ENCODE results near the gene RPLP1. TPM values are rescaled to one million over a fixed set of nuclear protein-coding genes. Genes with fewer than 3 reads are reported as not detected.

Gene RPLP1
- total RNA-seq, 2 experiments from 2014 or later, result 1,548 to 1,738 TPM

DNA sequence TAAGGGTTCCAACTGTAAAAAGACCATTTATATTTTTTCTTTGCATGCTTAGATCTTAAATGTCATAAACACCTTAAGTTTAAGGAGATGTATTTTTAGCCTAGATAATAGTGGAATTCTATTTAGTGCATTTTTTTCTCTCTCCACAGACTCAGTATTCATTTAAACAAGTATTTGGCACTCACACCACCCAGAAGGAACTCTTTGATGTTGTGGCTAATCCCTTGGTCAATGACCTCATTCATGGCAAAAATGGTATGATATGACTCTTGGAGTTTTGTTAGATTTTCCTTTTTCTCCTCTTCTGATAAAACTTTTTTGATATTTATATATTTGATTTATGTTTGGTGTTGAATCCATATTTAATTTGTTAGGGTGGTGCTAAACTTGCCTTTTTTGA, 31.1 kb upstream of the RPLP1 start:
- ChIA-PET CTCF (no interaction called here), POLR2A (no interaction called here)
- no peak for DNase-seq
- peaks cover 19% of the 10 kb centered on the region for H3K4me1 Mint-ChIP-seq
- no peak overlapping the region for H3K4me3 Mint-ChIP-seq
- H3K27me3 Mint-ChIP-seq, result no peaks in the 10 kb centered on the region
- no peaks in the 10 kb centered on the region for H3K9me3 Mint-ChIP-seq
- H3K36me3 Mint-ChIP-seq (ENCODE audit: low read depth), result peaks cover 70% of the 10 kb centered on the region
- no peak overlapping the region for H3K27ac Mint-ChIP-seq

- ChIA-PET CTCF (no interaction called here), POLR2A (no interaction called here)
- no peaks in the 10 kb centered on the region for H3K9me3 Mint-ChIP-seq
- H3K27me3 Mint-ChIP-seq, result no peaks in the 10 kb centered on the region
- no peak for DNase-seq
- no peak overlapping the region for H3K27ac Mint-ChIP-seq
- no peak overlapping the region for H3K4me3 Mint-ChIP-seq
- peaks cover 71% of the 10 kb centered on the region for H3K36me3 Mint-ChIP-seq (ENCODE audit: low read depth)
- H3K4me1 Mint-ChIP-seq, result peaks cover 15% of the 10 kb centered on the region
Measured at GRCh38 chr15:69422336-69422895, 30.2 kb upstream of the RPLP1 start.

- Mint-ChIP-seq H3K27ac (no peak overlapping the region), H3K4me1 (peaks cover 5% of the 10 kb centered on the region), H3K27me3 (no peaks in the 10 kb centered on the region), H3K9me3 (no peaks in the 10 kb centered on the region), H3K4me3 (no peak overlapping the region), H3K36me3 (ENCODE audit: low read depth) (peaks cover 67% of the 10 kb centered on the region)
- ChIA-PET POLR2A (interaction anchor here (0.6 kb wide), 1 partner anchor 12 kb away, joined by 5 read pairs; no protein-coding TSS in a partner anchor), CTCF (no interaction called here)
- DNase-seq, result no peak
Measured at GRCh38 chr15:69424001-69424400, 28.6 kb upstream of the RPLP1 start.

DNA sequence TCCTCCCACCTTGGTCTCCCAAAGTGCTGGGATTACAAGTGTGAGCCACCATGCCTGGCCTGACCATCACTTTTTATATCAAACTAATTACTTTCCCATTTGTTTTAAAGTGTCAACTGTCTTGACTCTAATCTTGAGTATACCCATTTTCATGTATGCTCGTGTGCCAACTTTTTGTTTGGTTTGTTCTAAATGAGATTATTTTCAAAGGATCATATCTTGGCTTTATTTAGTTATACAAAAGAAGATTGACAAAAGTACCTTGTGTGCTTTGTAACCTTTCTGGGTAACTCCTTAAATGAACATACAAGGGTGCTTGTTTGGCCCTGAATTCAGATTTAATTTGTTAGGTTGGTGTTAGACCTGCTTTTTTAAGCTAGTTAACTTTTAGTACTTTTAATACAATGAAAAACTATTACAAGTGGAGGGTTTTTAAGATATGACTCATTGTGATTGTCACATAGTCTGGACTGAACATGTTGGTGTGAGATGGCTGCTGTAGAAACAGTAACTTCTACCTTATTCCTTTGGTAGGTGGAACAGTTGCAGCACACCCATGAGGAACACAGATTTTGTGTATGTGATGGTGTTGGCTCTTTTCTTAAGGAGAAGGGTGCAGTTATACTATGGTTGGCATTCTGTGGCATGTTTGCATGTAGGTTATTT, 27.7 kb upstream of the RPLP1 start:
- Mint-ChIP-seq H3K9me3 (no peaks in the 10 kb centered on the region), H3K27me3 (no peaks in the 10 kb centered on the region), H3K4me1 (peaks cover 2% of the 10 kb centered on the region), H3K36me3 (ENCODE audit: low read depth) (peaks cover 67% of the 10 kb centered on the region), H3K4me3 (no peak overlapping the region), H3K27ac (no peak overlapping the region)
- ChIA-PET POLR2A (no interaction called here), CTCF (interaction anchor here (1.2 kb wide), 1 partner anchor 11 kb away, joined by 3 read pairs; no protein-coding TSS in a partner anchor)
- DNase-seq, result no peak

DNA sequence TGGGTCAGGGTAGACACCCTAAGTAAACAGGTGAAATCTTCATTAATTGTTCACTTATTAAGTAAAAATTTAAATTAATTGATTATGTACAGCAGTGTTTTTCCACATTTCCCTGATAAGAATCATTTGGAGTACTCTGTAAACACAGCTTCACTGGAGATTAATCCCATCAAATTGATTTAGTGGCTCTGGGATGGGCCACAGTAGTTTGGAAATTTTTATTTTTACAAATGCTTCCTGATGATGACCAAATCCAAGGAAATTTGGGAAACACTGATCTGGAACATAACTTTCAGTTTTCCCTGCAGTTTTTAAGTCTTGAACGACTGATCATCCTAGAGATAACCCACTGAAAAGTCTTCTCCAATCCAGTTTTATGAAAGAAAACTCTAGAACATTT, 18.8 kb upstream of the RPLP1 start:
- no peak for DNase-seq
- Mint-ChIP-seq H3K4me3 (no peak overlapping the region), H3K36me3 (ENCODE audit: low read depth) (peaks cover 75% of the 10 kb centered on the region), H3K9me3 (no peaks in the 10 kb centered on the region), H3K4me1 (peaks cover 2% of the 10 kb centered on the region), H3K27me3 (no peaks in the 10 kb centered on the region), H3K27ac (no peak overlapping the region)
- ChIA-PET POLR2A (no interaction called here), CTCF (interaction anchor here (0.6 kb wide), 1 partner anchor 12 kb away, joined by 3 read pairs; no protein-coding TSS in a partner anchor)

GRCh38 chr15:69434238-69434637, 18.4 kb upstream of the RPLP1 start:
- DNase-seq, result no peak
- no peaks in the 10 kb centered on the region for H3K27me3 Mint-ChIP-seq
- ChIA-PET CTCF (interaction anchor here (0.6 to 1.5 kb wide), 2 partner anchors 11 to 12 kb away, joined by 3 read pairs; no protein-coding TSS in a partner anchor), POLR2A (no interaction called here)
- H3K4me1 Mint-ChIP-seq, result peaks cover 2% of the 10 kb centered on the region
- no peak overlapping the region for H3K4me3 Mint-ChIP-seq
- no peak overlapping the region for H3K27ac Mint-ChIP-seq
- no peaks in the 10 kb centered on the region for H3K9me3 Mint-ChIP-seq
- peaks cover 73% of the 10 kb centered on the region for H3K36me3 Mint-ChIP-seq (ENCODE audit: low read depth)

- ChIA-PET POLR2A (no interaction called here), CTCF (interaction anchor here (1.5 kb wide), 1 partner anchor 12 kb away, joined by 3 read pairs; no protein-coding TSS in a partner anchor)
- Mint-ChIP-seq H3K27ac (no peak overlapping the region), H3K4me1 (peaks cover 2% of the 10 kb centered on the region), H3K4me3 (no peak overlapping the region), H3K36me3 (ENCODE audit: low read depth) (peaks cover 73% of the 10 kb centered on the region), H3K27me3 (no peaks in the 10 kb centered on the region), H3K9me3 (no peaks in the 10 kb centered on the region)
- no peak for DNase-seq
Measured at GRCh38 chr15:69434679-69435078, 17.9 kb upstream of the RPLP1 start.

DNA sequence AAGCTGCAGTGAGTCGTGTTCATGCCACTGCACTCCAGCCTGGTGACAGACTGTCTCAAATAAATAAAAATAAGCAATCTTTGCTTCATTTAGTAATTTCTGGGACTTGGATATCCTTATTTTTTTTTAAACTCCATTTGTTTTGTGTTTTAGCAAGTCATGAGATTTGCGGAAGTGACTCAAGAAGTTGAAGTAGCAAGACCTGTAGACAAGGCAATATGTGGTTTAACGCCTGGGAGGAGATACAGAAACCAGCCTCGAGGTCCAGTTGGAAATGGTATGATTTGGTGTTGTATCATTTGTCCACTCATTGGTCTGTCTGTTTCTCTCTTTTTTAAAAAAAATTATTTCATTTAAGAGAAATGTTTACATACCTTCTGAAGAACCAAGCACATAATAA, 16.6 kb upstream of the RPLP1 start:
- peaks cover 2% of the 10 kb centered on the region for H3K4me1 Mint-ChIP-seq
- ChIA-PET POLR2A (no interaction called here), CTCF (interaction anchor here (0.6 to 0.9 kb wide), 2 partner anchors 10 to 11 kb away, joined by 3 to 4 read pairs; no protein-coding TSS in a partner anchor)
- H3K27ac Mint-ChIP-seq, result no peak overlapping the region
- H3K27me3 Mint-ChIP-seq, result no peaks in the 10 kb centered on the region
- no peak for DNase-seq
- no peak overlapping the region for H3K4me3 Mint-ChIP-seq
- peaks cover 73% of the 10 kb centered on the region for H3K36me3 Mint-ChIP-seq (ENCODE audit: low read depth)
- H3K9me3 Mint-ChIP-seq, result no peaks in the 10 kb centered on the region

DNA sequence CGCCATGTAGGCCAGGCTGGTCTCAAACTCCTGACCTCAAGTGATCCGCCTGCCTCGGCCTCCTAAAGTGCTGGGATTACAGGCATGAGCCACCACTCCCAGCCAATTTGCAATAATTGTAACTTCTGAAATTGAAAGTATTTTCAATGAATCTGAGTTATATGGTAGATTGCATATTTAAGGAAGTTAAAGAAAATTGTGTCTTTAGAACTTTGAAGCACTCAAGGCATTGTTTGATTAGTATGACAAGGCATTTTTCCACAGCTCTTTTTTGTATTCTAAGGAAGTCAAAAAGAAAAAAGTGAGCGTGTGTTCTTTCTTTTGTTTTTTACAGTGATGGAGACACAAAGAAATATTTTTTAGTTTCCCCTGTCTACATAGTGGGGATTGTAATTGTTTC, 15.7 kb upstream of the RPLP1 start:
- CTCF ChIA-PET, result no interaction called here
- POLR2A ChIA-PET, result no interaction called here
- Mint-ChIP-seq H3K27me3 (no peaks in the 10 kb centered on the region), H3K4me3 (no peak overlapping the region), H3K4me1 (peaks cover 2% of the 10 kb centered on the region), H3K27ac (no peak overlapping the region), H3K36me3 (ENCODE audit: low read depth) (peaks cover 71% of the 10 kb centered on the region), H3K9me3 (no peaks in the 10 kb centered on the region)
- no peak for DNase-seq

- peaks cover 17% of the 10 kb centered on the region for H3K4me1 Mint-ChIP-seq
- H3K27me3 Mint-ChIP-seq, result no peaks in the 10 kb centered on the region
- POLR2A ChIA-PET, result no interaction called here
- H3K4me3 Mint-ChIP-seq, result no peak overlapping the region
- H3K9me3 Mint-ChIP-seq, result no peaks in the 10 kb centered on the region
- H3K36me3 Mint-ChIP-seq (ENCODE audit: low read depth), result peaks cover 74% of the 10 kb centered on the region
- CTCF ChIA-PET, result no interaction called here
- DNase-seq, result no peak
- H3K27ac Mint-ChIP-seq, result no peak overlapping the region
Measured at GRCh38 chr15:69439623-69440022, 13.0 kb upstream of the RPLP1 start.

DNA sequence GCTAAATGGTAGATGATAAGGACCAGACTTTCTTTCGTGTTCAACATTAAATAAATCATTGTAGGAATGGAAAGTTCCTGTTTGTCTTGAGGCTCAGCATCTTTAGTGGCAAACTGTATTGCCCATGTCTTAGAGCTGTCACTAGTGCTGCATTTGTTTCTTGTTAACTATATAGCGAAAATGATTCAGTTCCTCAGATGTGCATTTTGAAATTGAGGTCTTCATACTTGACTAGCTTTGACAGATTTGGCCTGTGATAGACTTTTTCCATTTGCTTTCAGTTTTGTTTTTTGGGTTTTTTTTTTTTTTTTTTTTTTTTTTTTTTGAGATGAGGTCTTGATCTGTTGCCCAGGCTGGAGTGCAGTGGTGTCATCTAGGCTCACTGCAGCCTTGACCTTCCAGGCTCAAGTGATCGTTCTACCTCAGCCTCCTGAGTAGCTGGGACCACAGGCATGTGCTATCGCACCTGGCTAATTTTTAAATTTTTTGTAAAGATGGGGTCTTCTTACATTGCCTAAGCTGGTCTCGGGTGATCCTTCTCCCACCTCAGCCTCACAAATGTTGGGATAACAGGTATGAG, 9.5 kb upstream of the RPLP1 start:
- H3K4me1 Mint-ChIP-seq, result peaks cover 17% of the 10 kb centered on the region
- DNase-seq, result no peak
- POLR2A ChIA-PET, result interaction anchor here (0.6 kb wide), 1 partner anchor 935 kb away, joined by 3 read pairs; no protein-coding TSS in a partner anchor
- H3K4me3 Mint-ChIP-seq, result no peak overlapping the region
- CTCF ChIA-PET, result interaction anchor here (0.6 to 1.0 kb wide), 5 partner anchors 9 to 402 kb away, joined by 3 to 6 read pairs (median 3); partner anchors contain the start of gene RPLP1
- no peaks in the 10 kb centered on the region for H3K9me3 Mint-ChIP-seq
- peaks cover 76% of the 10 kb centered on the region for H3K36me3 Mint-ChIP-seq (ENCODE audit: low read depth)
- no peaks in the 10 kb centered on the region for H3K27me3 Mint-ChIP-seq
- peak overlapping the region; percentile 89 for H3K27ac Mint-ChIP-seq

GRCh38 chr15:69444686-69445085, 7.9 kb upstream of the RPLP1 start:
- POLR2A ChIA-PET, result no interaction called here
- peaks cover 69% of the 10 kb centered on the region for H3K36me3 Mint-ChIP-seq (ENCODE audit: low read depth)

GRCh38 chr15:69446953-69447352, 5.7 kb upstream of the RPLP1 start:
- Mint-ChIP-seq H3K36me3 (ENCODE audit: low read depth) (peaks cover 52% of the 10 kb centered on the region), H3K27ac (no peak overlapping the region), H3K27me3 (no peaks in the 10 kb centered on the region), H3K4me1 (peaks cover 23% of the 10 kb centered on the region), H3K9me3 (no peaks in the 10 kb centered on the region), H3K4me3 (no peak overlapping the region)
- DNase-seq, result no peak
- ChIA-PET CTCF (interaction anchor here (1.0 to 1.3 kb wide), 2 partner anchors 12 to 16 kb away, joined by 3 to 6 read pairs; no protein-coding TSS in a partner anchor), POLR2A (no interaction called here)

More at GRCh38 chr15:69444686-69445085, 7.9 kb upstream of the RPLP1 start:
- H3K9me3 Mint-ChIP-seq, result no peaks in the 10 kb centered on the region
- no peak overlapping the region for H3K27ac Mint-ChIP-seq
- no peak overlapping the region for H3K4me3 Mint-ChIP-seq
- CTCF ChIA-PET, result interaction anchor here (0.7 kb wide), 1 partner anchor 951 kb away, joined by 3 read pairs; no protein-coding TSS in a partner anchor
- peaks cover 17% of the 10 kb centered on the region for H3K4me1 Mint-ChIP-seq
- DNase-seq, result no peak
- no peaks in the 10 kb centered on the region for H3K27me3 Mint-ChIP-seq

Measured in activated CD4-positive, alpha-beta T cell treated with anti-CD3 and anti-CD28 coated beads, Interleukin-2, amount 10 ng/mL, durations not matched to agents 7 days and 5 days (primary cell).